Lower leg skin (tissue), 3 donors: ENCODE results near the gene GABBR2.

Source experiments
- CTCF ChIP-seq, 3 donors: fragments of 450-650 bp; IDR thresholded peaks; one replicate each; pipeline ENCODE4 v1.5.1; 2016; ENCODE audit warnings: antibody characterized with exemption in 3 of 3, mild to moderate bottlenecking in 3 of 3, moderate library complexity in 2 of 3
- POLR2A ChIP-seq, 2 donors: fragments of 450-650 bp; IDR thresholded peaks; one replicate each; pipeline ENCODE4 v1.6.1; 2016 to 2017; ENCODE audit warnings: antibody characterized with exemption in 2 of 2, mild to moderate bottlenecking in 1 of 2, moderate library complexity in 1 of 2

- TF ChIP-seq CTCF (IDR thresholded peaks at IDR 0.05) = no peak
- TF ChIP-seq POLR2A (IDR thresholded peaks at IDR 0.05) = no peak
These were observed 18.0 kb downstream of the GABBR2 start for GRCh38 chr9:98690686-98691085.
